Loucy (cell line): Measurements from ENCODE around the gene LACTB.

Experiments
- CTCF ChIP-seq: fragments of 200-600 bp; sonication (generic); conservative IDR thresholded peaks from 2 replicates; pipeline ENCODE4 v1.5.1; 2014; ENCODE audit warnings: mild to moderate bottlenecking, antibody characterized with exemption, low read length
- EZH2phosphoT487 ChIP-seq: fragments of 200-600 bp; IDR thresholded peaks from 2 replicates; pipeline ENCODE4 v1.6.1; 2018; ENCODE audit warnings: antibody characterized with exemption, mild to moderate bottlenecking, moderate library complexity, borderline replicate concordance

GRCh38 chr15:63094495-63094931 lies 27.1 kb upstream of the LACTB start:
- no peak for TF ChIP-seq CTCF
- TF ChIP-seq EZH2phosphoT487: no peak
